IPS-11a (cell line): Measurements from ENCODE around the gene TAF6L.
"Not testable (repeated sequence)": the region's sequence is repeated elsewhere in the genome, so short reads cannot be mapped to it uniquely, and the experiment has no call there.

Experiments
- H3K4me3 ChIP-seq: one replicate; pipeline ENCODE4 v1.5.1; 2013; ENCODE audit warnings: low read depth, low read length, control low read depth

The TAF6L gene, protein sequence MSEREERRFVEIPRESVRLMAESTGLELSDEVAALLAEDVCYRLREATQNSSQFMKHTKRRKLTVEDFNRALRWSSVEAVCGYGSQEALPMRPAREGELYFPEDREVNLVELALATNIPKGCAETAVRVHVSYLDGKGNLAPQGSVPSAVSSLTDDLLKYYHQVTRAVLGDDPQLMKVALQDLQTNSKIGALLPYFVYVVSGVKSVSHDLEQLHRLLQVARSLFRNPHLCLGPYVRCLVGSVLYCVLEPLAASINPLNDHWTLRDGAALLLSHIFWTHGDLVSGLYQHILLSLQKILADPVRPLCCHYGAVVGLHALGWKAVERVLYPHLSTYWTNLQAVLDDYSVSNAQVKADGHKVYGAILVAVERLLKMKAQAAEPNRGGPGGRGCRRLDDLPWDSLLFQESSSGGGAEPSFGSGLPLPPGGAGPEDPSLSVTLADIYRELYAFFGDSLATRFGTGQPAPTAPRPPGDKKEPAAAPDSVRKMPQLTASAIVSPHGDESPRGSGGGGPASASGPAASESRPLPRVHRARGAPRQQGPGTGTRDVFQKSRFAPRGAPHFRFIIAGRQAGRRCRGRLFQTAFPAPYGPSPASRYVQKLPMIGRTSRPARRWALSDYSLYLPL

DNA sequence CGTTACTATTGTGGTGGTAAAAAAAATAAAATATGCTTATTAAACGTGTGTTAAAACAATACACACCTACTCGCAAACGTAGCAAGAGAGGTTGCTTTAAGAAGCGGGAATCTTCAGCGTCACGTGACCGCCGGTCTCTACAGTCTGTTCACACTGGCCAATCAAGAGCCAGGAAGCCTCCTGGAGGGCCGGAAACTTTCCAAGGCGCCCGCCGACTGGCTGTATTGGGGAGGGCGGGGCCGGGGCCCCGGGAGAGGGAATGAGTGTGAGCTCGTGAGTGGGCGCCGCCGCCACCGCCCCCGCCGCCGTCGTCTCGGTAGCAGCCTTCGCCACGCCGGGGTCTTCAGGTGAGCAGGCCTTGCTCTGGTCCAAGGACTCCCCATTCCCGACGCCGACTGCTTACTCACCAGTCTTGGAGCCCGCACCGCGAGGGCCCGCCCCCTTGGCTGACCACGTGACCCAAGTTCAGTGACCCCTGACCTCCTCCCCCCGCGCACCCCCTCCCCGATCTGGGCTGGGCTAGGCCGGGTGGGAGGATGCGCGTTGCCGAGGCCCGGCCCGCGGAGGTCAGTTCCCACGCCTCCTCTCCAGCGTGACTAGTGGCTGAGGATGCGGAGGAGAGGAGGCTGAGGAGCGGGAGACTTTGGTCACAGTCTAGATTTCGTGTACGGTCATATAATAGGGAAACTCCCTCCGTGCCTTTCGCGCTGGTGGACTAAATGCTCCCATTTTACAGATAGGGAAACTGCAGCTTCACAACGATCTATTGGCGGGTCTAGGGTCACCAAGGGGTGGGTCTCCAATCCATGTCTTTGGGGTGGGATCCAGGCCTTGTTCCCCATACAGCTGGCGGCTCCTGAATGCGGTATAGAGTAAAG lies at the start of gene TAF6L:
TSS of gene TAF6L (plus strand) at position 253 of the 878 bp plus-strand sequence. CDS start 4,388 bp downstream, outside the sequence.
- peak within 1 kb of the TSS; percentile 92 for H3K4me3 ChIP-seq

DNA sequence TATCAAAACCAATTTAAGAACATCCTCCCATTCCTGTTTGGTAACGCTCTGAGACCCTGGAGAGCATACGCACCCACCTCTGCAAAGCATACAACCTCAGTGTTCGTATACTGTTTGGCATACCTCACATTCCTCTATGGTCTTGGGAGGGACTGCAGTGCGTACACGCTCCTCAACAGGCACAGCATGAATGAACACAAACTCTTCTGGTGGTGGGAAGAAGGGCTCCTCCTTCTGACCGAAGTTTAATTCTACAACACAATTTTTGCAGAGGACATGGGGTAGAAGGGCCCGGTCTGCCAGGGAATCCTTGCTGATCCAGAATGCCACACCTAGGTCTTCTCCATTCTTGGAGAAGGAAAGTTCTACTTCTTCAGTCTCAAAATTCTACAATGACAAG lies 49.2 kb upstream of the TAF6L start:
- no peak overlapping the region for H3K4me3 ChIP-seq

DNA sequence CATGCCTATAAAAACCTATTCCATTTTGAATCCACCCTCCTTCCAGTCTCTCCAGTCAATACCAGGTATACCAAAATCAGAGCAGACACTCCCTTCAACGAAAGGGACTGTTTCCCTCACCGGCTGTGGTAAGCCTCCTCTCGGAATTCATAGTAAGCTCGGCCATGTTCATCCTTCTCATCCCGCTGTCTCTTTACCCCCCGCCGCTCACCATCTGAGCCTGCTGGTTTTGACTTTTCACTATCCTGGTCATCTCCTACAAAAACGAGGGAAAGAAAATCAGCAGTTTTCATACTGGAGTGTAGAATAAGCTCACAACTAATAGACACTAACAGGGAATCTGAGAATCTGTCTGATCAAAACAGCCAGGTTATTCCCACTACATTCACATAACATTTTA lies 47.0 kb upstream of the TAF6L start:
- H3K4me3 ChIP-seq: no peak overlapping the region

DNA sequence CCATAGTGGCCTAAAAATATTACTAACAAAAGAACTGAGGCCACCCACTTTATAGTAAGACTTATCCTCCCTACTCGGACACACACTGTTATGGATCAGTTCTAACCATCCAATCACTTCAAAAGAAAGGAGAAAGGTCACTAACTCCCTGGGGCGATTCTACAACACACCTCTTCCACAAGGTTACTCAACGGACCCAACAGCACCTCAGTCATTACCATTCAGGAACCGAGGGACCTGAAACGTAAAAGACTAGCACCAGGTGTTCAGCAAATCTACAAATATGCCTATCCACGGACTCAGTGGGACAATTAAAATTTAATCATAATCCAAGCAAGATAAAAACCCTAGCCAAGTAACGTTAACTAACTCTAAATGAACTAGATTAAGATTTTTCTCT lies 45.5 kb upstream of the TAF6L start:
- peak overlapping the region; percentile 97 for H3K4me3 ChIP-seq

DNA sequence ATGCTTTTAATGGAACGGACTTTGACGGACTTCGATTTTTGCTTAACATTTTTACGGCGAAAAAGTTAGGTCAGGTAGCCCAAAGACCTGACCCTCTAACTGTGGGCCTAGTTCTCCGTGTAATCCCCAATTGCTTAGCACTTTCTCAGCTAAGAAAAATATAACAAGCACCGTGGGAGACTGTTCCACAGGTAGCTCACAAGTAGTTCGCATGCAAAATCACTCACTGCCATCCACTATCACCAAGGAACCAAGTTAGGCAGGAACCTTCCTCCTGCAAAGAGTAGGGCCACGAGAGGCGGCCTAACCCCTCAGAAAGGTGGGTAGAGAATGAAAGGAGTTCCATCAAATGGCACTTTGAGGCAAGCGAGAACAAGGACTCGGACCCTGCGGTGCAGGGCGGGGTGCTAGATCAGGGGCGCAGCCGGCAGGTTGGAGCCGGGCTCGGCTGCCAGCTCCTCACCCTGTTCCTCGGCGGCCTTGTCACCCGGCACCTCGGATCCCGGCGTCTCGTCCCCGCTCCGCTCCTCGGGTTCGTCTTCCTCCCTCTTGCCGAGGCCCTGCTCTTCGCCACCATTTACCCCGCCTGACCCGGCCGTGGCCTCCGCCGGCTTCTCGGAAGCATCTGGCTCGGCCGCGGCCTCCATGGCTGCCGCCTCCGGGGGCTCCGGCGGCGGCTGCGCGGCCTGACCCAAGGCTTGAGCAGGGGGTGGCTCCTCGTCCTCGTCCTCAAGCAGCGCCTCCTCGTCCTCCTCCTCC lies 44.9 kb upstream of the TAF6L start:
- peak overlapping the region; percentile 97 for H3K4me3 ChIP-seq

DNA sequence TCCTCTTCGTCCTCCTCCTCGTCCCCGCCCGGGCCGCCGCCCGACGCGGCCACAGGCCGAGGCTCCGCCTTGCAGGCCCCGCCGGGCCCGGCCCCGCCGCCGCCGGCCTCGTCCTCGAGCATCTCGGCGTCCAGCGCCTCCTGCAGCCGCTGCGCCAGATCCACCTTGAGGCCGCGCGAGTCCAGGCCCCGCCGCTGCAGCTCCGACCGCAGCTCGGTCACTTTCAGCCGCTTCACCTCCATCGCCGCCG lies 44.4 kb upstream of the TAF6L start:
- H3K4me3 ChIP-seq: peak overlapping the region; percentile 97

DNA sequence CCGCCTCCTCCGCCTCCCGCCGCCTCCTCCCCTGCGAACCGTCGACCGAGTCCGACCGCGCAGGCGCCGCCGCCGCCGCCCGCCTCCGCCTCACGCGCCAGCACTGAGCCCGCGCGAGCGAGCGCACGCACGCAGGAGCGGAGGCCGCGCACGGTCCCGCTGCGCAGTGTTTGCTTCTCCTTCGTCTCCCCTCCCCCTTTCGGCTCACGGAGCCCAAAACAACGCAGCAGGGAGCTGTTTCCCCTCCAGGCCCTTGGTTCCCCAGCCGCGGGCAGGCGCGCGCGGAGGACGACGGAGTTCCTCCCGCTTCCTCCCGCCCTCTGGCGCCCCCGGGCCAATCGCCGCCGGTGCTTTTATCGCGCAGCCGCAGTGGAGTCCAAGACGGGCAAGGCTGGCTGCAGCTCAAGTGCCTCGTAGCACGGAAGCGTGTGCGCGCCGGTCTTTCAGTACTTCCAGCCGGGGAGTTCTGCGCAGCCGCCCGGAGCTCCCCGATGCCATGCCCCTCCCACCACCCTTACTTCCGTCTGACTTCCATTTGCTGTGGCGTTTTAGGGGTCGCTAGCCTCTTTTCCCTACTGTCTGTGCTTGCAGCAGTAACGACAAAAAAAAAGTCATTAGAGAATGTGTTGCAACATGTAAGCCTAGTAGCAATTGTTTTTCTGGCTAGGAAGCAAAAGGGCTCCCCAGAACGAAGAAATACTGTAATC lies 43.9 kb upstream of the TAF6L start, which contains the start of gene HNRNPUL2:
TSS of gene HNRNPUL2 (minus strand) at position 293 of the 707 bp plus-strand sequence. CDS start 301 bp downstream, outside the sequence.
- H3K4me3 ChIP-seq: peak within 1 kb of the TSS; percentile 97

DNA sequence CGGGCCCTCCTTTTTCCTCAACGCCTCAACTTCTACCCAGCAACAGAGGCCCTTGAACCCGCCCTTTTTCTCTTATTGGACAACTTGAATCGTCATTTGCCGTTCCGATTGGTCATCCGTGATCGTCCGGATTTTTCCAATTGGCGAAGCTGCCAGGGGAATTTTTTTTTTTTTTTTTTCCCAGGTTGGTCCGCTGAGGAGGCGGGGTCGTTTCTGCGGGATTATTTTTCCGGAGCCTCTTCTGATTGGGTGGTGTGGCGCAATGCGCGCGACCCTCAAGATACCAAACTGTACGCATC lies 43.4 kb upstream of the TAF6L start:
- peak overlapping the region; percentile 97 for H3K4me3 ChIP-seq

DNA sequence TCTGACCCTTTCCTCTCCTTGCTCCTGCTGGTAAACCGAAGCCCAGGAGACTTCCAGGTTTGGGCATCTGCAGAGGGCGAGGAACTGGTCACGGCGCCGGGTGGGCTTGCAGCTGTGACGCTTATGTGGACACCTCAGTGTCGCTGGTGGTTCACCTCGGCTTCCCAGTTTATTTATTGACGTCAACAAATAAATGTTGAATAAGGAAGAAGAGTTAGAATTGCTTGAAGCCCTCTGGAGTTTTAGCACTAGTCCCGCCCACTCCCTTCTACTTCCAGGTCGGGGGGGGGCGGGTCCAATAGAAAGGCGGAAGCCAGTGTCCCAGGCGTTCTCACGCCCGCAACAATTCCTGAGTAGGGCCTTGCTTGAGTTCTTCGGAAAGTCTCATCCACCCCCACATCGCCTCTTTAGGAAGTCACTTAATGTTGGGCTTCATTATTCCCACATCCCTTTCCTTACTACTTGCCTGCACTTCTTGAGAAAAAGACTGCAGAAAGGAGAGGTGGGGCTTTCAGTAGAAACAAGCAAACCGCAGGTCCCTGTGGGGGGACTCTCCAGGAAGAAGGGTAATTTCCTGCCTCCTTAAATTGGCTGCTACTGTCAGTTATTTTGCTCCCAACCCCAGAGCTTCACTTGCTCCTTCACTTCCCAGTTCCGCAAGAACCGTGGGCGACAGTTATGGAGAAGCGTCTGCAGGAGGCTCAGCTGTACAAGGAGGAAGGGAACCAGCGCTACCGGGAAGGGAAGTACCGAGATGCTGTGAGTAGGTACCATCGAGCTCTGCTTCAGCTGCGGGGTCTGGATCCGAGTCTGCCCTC lies 42.8 kb upstream of the TAF6L start, which contains the start of gene TTC9C:
TSS of gene TTC9C (plus strand) at position 316 of the 818 bp plus-strand sequence. CDS start at position 679, 363 bp downstream.
- H3K4me3 ChIP-seq: peak within 1 kb of the TSS; percentile 97

DNA sequence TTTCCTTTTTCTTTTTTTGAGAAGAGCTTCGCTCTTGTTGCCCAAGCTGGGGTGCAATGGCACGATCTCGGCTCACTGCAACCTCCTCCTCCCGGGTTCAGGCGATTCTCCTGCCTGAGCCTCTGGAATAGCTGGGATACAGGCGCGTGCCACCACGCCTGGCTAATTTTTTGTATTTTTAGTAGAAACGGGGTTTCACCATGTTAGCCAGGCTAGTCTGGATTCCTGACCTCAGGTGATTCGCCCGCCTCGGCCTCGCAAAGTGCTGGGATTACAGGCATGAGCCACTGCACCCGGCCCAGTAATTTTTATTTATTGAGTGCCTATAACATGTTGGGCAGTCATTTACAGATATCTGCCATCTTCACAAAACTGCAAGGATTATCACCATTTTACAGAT lies 41.1 kb upstream of the TAF6L start:
- H3K4me3 ChIP-seq: not testable (repeated sequence)

DNA sequence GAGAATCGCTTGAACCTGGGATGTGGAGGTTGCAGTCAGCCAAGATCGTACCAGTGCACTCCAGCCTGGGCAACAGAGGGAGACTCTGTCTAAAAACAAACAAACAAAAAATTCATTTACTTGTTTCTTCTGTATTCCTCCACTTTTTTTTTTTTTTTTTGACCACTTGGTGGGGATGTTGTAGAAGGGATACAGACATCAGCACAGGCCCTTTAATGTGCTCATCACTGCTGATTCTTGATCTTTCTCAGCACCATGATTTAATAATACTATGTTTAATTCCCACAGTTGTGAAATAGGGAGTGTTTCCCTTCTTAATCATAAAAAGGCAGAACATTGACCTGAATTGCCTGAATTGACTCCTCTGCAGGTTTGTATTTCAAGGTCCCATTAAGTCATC lies 38.4 kb upstream of the TAF6L start:
- H3K4me3 ChIP-seq: no peak overlapping the region

DNA sequence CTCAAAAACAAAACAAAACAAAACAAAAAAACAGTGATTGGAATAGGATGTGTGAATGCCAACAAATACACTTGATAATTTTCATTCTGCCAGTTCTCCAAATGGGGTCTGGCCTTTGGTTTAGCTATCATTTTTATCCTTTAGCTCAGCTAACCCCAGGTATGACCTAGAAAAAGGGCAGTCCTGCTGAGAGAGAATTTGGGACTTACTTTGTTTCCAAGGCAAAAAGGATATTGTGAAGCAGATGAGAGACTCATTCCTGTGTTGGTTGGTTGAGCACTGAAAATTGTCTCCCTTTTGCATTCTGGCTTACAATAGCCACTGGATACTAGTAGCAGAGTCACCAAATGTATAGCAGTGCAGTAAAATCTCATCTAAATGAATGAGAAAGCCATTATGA lies 34.0 kb upstream of the TAF6L start:
- no peak overlapping the region for H3K4me3 ChIP-seq

DNA sequence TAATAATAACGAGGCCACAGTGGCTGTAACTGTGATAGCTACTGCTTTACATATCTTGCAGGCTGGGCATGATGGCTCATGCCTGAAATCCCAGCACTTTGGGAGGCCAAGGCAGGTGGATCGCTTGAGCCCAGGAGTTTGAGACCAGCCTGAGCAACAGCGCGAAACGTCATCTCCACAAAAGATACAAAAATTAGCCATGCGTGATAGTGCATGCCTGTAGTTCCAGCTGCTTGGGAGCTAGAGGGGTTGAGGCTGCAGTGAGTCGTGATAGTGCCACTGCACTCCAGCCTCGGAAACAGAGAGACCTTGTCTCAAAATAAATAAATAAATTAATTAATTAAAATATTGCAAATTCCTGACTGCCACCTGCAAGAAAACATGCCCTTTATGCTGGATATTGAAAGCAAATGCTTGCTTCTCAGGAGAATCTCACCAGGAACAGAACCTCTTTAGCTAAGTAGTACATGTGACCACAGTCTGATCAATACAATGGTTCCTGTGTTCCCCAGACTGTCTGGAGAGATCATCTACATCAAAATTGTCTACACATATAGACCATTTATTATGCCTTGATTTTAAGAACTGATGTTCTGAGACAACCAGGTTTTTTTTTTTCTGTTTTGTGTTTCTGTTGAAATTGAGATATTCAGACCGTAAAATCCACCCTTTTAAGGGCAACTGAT lies 23.6 kb upstream of the TAF6L start:
- H3K4me3 ChIP-seq: no peak overlapping the region

DNA sequence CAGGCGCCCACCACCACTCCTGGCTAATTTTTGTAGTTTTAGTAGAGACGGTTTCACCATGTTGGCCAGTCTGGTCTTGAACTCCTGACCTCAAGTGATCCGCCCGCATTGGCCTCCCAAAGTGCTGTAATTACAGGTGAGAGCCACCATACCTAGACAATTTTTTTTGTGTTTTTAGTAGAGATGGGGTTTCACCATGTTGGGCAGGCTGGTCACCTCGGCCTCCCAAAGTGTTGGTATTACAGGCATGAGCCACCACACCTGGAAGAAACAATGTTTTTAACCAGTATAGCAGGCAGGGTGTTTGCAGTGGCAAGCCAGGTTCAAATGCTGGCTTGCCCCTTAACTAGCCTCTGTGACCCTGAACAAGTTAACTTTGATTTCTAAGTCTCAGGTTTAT lies 21.3 kb upstream of the TAF6L start:
- not testable (repeated sequence) for H3K4me3 ChIP-seq

DNA sequence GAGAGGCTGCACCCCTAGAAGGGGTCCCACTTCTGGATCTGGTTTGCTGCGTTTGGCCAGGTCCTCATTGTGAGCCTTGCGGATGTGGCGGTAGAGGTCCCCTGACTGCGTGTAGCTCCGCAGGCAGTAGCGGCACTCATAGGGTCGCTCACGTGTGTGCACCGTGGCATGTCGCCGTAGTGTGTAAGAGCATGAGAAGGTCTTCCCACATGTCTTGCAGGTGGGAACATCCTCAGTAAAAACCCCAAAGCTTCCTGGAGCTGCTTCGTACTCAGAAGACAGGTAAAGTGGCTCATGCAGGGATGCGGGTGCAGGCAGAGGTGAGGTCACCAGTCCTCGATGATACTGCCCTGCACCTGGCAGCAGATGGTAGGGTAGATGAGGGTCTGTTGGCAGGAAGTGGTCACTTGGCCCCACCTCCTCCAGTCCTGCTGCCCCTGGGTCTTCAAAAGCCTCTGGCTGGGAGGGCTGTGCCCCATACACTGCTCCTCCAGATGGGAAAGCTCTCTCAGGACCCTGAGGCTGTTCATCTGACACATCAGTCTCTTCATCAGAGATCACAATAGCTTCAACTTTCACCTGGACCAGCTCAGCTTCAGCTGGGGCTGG lies 18.9 kb upstream of the TAF6L start:
- no peak overlapping the region for H3K4me3 ChIP-seq

DNA sequence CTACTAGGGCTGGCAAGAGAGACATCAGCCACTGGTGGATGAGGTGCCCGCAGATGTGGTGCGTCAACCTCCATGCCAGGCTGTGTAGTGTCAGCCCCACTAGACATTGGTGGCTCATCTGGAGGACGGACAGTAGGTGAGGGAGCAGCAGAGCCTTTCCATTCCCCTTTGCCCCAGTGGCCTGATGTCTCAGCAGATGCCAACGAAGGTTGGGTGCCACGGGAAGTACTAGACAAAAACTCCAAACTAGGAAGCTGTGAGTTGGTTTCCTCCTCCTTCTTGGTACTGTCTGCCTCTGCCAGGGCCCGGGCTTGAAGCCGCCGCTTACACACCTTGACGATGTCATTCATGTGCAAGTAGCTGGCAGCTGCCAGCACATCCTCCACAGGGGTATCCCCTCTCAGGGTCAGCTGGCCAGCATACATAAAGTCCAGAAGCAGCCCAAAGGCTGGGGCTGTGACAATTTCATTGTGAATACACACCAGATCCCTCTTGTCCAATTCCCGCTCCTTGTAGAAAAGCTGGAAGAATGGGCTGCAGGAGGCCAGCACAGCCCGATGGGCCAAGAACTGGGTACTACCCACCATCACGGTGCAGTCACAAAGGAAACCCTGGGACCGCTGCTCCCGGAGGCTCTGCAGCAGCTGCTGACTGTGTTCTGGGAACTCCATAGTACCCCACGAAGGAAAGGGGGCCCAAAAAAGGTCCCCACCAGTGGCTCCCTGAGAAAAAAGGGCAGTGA lies 18.0 kb upstream of the TAF6L start:
- H3K4me3 ChIP-seq: no peak overlapping the region

DNA sequence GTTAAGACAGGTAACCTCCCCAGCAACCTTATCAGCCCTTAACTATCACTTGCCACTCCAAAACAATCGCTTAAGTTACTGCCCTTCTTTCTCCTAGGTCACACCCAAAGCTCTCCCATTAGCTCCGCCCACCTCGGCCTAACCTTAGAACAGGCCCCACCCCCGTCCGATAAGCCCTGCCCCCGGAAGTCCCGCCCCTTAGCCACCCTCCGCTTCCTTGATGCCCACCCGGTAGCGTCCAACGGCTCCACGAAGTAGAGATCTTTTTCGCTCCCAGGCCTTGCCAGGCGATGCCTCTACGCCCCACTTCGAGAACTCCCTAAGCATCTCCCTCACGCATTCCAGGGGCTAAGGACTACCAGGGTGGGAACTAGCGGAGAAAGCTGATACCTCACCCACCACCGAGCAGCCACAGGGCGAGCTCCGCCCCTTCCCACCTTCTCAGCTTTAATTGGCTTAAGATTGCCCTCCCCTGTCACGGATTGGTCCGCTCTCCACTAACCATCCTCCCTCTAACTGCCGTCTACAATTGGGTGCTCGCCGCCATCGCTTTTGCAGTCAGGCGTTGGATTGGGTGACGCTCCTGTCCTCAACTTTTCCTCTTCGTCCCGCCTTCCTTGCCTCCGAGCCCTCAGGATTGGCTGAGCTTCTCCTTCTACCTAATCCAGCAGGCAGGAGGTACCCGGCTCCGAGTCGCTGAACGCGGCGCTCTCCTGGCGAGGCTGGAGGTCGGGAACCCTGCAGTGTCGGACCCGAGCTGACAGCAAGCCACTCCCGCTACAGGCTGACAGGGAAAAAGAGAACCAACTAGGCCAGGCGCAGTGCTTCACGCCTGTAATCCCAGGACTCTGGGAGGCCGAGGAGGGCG lies 17.2 kb upstream of the TAF6L start, which contains the start of gene ZBTB3:
TSS of gene ZBTB3 (minus strand) at position 425 of the 868 bp plus-strand sequence. CDS start 496 bp downstream, outside the sequence.
- peak within 1 kb of the TSS; percentile 97 for H3K4me3 ChIP-seq
